HG03558 (cell line): ENCODE results near the gene MRGPRF.

Experiments used
- ATAC-seq: cut with Tn5 transposase; IDR thresholded peaks from one replicate; pipeline ENCODE4 v1.9.1; 2021; ENCODE audit warnings: moderate number of reproducible peaks; ENCODE audit not compliant: unreplicated experiment; ENCODE audit errors: extremely low read depth

Gene MRGPRF

DNA sequence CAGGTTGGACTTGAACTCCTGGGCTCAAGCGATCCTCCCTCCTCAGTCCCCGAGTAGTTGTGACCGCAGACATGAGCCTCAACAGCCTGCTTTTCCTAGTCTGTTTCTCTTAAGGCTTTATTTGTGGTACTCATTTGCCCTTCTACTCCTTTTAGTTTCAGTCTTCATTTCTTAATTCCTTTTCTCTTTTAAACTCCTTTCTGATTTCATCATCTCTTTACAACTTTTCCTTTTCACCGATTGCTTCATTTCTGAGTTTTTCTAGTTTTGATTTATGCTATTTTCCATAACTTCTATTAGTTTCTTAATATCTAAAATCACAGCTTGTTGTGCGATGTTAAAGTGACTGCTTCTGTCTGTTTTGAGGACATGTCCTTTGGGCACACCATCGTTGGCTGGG, 17.3 kb upstream of the MRGPRF start:
- ATAC-seq = no peak

DNA sequence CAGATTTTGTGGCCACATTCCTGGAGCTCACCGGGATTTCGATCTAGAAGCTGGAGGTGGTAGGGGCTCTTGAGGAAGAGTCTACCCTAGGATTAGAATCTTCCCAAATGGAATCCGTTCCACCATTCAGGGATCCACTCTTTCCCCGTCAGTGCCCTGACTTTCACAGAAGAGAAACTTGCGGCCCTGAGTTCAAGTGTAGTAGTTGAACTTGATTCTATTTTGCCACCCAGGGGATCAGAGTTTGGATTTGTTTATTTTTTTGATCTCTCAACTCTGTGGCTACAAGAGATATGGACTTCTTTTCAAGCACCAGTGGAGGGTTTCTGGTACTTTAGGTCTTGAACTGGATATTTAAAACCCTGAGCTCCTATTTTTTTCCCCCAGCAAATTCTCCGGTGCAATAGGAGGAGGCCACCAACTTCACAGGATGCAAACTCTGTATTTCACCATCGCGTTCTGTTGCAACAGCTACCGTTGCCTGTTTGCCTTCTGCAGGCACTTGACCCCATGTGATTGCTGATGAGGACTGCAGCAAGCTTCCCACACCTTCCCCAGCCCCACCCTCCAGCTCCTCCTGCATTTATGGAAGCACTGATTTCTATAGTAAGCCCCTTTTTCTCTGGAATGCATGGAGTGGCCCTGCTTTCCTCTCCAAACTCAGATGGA, 14.8 kb upstream of the MRGPRF start:
- no peak for ATAC-seq

DNA sequence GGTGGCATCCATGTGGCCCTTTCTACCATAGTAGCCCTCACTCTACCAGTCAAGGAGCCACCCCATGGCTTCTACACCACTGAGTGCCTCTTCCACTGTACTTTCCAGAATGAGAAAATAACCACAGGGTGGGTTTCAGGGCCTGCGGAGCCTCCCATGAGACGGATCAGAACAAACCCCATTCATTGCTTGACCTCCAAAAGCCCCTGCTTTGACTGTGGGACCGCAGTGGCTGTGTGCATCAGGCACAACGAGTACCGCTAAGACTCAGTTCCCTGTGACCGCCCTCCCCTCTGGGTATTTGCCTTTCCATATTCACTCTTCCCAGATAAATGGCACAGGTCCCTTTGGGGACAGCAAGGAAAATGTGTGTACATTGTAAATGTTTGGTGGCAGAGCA, 11.5 kb upstream of the MRGPRF start:
- no peak for ATAC-seq

DNA sequence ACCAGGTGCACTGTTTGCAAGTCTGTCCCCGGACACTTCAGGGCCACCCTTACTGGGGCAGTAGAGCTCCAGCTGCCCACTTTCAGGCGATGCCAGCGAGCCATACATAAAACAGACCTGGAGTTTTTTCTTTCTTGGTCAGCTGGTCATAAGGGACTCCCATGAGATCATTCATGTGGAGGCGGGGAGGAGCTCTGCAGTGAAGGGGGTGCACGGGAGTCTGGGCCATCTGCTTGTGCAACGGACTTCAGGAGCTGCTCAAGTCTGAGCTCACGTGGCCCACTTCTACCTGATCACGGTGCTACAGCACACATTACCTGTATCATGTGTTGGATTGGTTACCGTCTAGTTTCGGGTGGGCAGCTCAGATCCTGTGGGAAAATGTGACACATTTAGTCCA, 9.2 kb upstream of the MRGPRF start:
- ATAC-seq = no peak

DNA sequence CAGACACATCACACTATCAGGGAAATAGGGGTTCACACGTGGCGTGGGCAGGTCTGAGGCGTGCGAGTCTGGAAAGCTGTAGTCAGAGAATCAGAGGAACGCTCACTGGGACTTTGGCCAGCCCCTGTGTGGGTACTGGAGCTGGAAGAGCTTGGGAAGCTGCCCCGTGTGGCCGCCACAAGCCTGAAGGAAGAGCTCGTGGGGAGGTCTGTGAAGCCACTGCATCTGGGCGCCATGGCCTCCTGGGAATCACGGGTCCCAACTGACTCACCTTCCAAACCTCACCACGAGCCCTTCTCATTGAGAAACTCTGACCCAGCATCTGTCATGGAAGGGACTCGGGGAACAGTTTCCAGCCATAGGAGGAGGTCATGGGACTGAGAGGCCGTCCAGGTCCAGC, 5.9 kb upstream of the MRGPRF start:
- no peak for ATAC-seq

DNA sequence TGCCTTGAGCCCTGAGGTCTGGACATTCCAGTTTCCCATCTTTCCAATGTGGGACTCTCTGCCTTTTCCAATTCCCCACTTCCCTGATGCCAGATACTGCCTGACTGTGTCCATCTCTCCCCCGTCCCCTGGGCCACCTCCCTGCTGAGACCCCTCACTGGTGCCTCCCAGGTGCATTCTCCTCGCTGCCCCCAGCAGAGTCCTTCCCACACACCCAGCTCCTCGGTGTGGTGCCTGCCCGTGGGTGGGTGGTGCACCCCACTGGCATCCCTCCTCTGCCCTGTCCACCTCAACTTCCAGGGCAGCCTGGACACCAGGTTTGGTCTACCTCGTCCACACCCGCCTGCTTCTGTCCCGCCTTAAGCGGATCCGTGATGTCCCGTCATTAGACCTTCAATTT, 4.9 kb upstream of the MRGPRF start:
- ATAC-seq = no peak

DNA sequence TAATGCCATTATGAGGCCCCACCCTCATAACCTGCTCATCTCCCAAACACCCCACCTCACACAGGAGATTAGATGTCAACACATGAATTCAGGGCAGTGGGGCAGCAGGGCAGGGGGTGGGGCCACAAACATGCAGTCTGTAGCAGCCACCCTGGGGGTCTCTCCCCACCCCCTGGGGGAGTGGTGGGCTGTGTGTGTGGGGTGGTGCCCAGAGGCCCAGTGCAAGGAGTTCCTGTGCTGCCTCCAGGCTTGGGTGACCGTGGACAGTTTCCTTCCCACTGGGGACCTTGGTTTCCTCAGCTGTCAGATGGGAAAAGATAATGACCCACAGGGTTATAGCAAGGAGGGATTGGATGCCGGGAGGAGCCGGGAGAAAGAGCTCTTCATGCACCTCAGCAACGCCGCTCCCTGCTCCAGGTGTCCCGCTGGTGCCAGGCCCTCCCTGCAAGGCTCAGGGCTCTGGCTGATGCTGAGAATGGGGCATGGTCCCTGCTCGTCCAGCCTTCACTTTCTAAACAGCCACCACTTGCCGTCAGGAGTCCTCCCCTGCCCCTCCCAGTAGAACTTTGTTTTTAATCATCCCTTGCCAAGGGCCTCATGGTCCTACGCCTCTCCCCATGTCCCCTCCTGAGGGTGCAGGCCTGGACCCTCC, 2.0 kb upstream of the MRGPRF start:
- no peak for ATAC-seq

DNA sequence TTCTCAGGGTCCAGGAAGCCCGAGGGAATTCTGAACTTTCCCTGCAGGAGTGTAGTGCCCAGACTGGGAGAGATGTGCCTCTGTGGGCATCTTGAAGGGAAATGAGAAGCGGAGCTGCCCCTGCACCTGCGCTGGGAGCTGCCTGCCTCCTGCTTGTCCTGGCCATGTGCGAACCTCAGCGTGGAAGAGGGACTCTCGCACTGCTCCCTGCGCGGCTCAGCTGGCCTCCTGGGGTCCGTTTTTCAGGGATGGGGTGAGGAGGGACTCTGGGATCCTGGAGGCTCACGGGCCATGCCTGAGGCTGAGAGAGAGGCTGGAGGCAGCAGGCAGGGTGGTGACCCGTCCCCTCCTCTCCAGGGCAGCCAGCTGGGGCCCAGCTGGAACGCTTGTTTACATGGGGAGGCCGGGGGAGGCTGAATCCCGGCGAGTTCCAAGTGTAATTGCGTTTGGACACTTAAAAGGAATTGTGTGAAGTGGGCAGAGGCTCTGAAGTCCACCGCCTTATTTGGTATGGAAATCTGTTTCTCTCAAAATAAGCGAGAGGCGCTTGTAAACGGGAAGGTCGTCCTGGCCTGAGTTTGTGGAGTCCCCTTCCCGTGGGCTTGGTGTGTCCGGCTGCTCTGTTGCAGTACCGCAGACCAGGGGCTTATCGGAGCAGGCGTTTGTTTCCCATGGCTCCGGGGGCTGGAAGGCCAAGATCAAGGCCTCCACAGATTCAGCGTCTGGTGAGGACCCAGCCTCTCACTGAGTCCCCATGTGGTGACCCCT, 1.2 kb upstream of the MRGPRF start:
- ATAC-seq = no peak

DNA sequence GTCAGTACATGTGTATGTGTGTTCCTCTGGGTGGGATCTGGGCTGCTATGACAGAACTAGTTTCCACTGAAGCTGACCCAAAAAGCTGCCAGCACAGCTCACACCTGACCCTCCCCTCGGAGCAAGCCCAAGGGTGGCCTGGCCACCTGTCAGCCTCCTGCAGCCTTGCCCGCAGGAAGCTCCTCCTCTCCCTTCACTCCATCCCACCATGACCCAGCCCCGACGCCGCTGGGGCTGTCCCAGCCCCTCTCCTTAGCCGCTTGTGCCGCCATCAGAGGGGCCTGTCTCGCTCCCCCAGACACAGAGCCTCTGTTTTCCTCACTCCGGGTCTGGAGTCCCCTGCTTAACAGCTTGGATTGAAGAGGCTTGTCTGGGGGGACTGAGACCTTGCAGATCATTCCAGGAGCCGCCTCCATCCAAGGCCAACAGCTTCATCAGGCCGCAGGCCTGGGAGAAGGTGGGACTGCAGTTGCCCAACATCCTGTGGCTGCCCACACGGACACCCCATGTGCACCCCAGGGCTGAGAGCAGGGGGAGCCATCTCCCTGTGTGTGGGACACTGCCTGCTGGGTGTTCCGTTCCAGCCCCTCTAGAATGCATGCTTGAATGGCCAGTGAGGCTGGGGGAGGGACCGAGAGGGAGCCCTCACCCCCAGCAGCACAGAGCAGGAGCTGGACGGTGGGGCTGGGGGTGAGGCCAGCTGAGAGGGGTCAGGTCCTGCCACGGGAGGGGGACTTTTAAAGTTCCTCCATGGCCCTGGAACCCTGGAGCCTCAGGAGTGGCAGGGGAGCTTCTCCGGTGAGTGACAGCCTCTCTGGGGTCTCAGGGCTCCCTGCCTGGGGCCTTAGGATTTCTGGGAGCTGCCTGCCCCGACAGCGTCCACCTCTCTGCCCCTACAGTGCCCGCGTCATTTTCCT, 696 bp downstream of the MRGPRF start:
- ATAC-seq = no peak

DNA sequence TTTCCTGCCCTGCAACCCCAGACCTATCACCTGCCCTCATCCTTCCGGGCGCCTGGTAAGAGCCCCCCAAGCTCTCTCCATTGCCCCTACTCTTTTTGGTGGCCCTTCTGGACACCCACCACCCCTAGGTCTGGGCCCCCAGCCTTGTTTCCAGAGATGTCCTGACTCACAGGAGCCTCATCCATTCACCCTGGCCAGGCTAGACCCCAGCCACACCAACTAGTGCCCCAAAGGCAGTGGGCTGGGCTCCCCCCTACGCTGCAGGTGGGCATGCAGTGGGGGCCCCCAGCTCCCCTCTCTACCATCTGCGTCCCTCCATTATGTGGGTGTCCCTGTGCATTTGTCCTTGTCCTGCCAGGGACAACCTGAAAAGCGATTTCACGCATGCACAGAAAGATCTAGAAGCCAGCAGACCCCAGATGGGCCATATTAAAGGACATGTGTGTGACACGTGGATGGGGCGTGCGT, 1.4 kb downstream of the MRGPRF start:
- no peak for ATAC-seq

DNA sequence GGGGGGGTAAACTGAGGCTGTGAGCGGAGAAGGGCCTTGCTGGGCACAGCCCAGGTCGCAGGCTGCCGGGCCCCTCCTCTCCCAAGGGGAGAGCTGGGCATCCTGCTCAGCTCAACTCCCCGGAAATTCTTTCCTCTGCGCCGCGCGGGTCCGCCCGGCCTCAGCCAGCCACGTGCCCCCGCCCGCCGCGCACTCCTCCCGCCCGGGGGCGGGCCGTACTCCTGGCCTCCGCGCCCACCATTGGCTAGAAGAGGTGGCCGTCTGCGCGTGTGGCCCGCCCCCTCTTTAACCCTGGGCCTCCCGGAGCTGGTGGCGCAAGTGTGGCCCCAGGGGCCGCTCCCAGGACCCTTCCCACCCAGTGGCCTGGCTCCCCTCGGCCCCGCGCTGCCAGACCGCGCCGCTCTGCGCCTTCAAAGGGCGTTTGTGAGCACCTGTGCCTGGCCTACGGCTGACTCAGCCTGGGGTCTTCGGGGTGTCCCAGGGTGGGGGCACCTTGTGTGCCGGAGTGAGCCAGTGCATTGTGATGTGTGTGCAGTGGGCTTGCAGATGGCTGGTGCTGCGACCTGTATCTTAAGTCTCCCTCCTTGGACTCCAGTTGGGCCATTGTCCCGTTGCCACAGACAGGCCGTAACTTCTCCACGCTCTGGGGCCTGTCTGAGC, 2.0 kb downstream of the MRGPRF start:
- no peak for ATAC-seq

DNA sequence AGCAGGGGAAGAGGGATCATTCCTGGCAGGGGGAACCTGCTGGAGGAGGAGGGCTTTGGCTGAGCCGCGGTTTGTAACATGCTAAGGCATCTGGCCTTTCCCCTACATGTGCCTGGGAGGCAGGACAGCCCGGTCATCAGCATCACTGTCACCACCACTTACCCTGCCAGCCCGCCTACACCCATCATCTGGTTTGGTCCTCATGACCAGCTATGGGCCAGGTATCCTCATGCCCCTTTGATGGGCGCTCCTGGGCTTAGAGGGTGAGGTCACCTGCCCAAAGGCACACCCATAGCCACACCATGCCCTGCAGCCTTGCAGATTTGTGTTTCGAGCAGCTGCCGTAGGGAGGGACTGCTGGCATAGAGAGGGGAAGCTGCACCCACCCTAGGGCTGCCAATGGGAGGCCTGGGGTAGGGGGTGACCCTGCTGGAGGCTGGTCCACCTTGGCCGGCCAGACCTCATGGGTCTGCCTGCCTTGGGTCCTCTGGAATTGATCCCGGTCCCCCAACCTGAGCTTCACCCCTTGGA, 2.6 kb downstream of the MRGPRF start:
- ATAC-seq = no peak

DNA sequence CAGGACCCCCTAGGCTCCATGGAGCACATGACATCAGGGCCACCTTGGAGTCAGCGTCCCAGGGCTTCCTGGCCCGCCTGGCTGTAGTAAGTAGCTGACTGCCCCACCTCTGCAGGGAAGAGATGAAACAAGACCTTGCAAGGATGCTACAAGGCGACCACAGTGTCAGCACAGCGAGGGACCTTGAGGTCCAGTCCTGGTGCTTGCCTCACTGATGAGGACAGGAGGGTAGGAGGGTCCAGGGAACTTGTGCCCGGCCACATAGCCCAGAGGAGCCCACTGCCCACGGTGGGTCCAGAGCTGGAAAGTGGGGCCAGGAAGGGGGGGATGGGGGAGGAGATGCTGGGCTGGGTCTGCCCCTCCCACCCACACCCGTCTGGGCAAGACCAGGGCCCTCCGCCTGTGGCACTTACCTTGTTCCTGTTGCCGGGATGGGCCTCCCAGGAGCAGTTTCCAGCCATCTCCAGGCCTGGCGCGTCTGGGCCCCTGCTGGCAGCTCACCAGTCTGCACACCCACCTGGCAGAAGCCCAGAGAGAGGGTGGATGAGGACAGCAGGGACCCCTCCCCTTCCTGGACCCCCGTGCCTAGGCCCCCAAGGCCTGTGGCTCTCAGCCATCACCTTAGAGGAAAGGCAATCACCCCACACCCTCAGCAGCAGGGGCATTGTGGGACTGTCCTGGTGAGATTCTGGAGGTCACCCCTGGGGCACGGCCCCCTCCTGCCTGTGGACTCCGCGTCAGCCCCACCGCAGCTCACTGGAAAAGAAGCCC, 3.4 kb downstream of the MRGPRF start:
- no peak for ATAC-seq

DNA sequence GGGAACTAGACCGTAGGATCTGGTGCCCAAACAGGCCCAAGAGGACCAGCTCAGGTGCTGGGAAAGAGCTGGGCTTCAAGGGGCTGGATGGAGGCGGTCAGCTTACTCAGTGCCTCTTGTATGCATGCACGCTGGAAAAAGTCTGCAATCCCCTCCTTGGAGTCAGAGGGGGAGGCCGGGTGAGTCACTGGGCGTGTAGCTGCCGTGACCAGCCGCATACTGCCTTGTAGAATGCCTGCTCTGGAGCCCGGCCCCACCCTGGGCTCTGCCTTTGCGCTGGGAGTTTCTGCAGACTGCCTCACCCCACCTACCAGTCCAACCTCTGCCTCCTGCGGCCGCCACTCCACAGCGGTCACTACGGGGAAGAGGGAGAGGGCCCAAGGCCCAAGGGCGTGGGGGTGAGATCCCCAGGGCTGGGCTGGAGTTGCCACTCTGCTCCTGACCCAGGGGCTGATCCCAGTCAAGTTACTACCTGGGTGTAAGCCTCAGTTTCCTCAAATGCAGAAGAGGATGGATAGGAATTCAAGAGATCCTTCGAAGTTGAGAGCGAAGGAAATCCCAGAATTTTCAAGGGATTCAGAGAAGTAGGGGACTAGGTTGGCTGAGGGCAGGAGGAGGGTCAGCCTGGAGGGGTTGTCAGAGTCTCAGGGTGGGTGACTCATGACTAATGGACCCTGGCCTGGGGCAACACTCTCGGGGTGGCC, 4.2 kb downstream of the MRGPRF start:
- ATAC-seq = no peak

DNA sequence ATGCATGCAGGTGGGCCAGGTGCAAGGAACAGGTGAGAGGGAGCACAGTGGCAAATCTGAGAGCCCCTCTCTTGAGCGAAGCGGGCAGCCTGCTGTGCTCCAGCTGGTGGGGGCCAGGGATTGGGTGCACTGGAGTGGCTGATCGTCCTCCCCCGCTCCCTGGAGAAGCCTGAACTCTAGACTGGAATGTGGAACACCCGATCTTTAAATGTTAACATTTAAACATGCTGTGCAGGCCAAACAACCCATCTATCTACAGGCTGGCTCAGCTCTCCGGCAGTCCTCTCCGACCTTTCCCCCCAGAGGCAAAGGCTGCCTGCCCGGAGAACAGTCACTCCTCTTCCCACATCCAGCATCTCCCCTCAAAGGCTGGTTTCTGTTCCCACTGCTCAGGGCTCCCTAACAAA, 5.1 kb downstream of the MRGPRF start:
- ATAC-seq = no peak

DNA sequence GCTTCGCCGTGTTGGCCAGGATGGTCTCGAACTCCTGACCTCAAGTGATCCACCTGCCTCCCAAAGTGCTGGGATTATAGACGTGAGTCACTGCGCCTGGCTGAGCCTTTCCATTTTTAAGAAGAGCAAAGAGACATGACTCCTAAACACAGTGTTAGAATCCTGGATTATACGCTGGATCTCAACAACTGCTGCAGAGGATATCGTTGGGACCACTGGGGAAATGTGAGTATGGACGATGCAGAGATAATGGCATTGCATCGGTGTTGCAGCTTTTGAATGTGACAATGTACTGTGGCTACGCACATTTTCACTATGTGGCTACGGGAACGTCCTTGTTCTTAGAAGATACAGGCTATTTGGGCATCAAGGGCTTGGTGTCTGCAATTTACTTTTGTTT, 6.2 kb downstream of the MRGPRF start:
- no peak for ATAC-seq

DNA sequence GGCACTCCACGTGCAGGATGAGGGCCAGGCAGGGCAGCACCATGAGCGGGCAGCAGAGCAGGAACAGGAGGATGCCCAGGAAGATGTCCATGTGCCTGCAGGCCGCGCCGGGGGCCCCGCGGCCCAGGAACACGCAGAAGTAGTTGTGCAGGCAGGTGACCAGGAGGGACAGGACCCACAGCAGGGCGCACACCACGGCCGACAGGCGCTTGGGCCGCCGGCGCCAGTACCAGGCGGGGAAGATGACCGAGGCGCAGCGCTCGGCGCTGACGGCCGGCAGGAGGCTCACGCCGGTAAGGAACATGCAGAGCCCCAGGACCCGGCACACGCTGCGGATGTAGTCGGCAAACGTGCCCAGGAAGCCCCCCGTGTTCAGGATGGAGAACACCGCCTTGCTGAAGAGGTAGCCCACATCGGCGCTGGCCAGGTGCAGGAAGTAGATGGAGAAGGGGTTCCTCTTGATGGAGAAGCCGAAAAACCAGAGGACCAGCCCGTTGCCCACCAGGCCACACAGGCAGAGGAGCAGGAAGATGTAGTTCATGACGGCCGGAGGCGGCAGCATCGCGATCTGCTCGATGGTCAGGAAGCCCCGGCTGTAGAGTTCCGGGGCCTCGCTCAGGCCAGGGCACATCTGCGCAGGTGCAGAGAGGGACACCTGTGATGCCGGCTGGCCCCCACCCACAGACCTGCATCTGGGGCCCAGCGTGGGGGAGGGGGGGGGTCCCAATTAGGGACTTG, 7.2 kb downstream of the MRGPRF start:
- no peak for ATAC-seq

DNA sequence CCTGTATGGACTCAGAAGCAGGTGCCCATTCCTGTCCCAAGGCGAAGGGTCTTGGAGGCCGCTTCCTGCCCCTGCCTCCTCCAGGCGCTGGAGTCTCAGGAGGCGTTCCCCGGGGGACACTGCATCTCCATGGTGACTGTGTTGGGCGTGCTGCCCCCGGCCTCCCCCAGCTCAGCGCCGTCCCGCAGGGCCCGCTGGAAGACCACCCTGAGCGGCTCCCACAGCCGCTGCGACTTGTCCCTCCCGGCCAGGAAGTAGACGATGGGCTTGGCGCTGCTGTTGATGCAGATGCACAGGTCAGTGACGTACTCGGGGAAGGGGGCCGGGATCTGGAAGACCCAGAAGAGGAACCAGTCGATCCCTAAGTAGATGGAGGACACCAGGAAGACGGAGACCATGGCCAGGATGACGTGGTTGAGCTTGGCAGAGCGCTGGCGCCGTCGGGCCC, 7.8 kb downstream of the MRGPRF start:
- no peak for ATAC-seq
